HG03108 (cell line): ENCODE data around the gene KLF11.

ENCODE experiments used
- ATAC-seq: cut with Tn5 transposase; IDR thresholded peaks from one replicate; pipeline ENCODE4 v1.9.1; 2021; ENCODE audit warnings: moderate library complexity; ENCODE audit not compliant: unreplicated experiment

The KLF11 gene

DNA sequence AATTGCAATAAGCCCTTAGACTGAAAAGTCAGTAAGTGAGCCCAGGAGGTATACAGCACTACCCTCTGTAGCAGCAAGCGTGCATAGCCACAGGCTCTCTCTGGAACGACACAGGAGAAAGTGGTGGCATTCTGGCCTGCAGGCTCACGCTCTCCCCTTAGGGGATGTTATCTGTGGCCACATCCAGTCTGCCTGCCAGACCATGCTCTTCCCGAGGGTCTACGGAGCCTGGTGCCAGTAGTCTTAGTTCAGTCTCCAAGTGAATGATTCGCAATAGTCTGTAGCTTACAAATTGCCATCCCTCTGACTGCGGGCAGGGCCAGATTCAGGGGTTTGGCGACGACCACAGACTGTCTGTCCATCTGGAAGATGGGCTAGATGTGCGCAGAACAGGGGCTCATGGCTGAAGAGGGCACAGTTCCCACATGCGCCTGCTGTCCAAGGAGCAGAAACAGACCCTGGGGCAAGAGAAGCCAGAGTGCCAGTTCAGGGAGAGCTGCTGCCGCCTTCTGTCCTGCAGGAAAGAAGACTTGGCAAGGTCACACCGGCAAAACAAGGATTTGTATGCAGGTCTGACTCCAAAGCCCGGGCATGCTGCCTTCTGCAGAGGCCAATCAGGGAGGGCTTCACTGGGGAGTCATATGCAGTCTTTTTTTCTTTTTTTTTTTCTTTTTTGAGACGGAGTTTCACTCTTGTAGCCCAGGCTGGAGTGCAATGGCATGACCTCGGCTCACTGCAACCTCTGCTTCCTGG lies 3.5 kb upstream of the KLF11 start:
- no peak for ATAC-seq

- ATAC-seq, result no peak
Measured at GRCh38 chr2:10041711-10042110, 1.6 kb upstream of the KLF11 start.

DNA sequence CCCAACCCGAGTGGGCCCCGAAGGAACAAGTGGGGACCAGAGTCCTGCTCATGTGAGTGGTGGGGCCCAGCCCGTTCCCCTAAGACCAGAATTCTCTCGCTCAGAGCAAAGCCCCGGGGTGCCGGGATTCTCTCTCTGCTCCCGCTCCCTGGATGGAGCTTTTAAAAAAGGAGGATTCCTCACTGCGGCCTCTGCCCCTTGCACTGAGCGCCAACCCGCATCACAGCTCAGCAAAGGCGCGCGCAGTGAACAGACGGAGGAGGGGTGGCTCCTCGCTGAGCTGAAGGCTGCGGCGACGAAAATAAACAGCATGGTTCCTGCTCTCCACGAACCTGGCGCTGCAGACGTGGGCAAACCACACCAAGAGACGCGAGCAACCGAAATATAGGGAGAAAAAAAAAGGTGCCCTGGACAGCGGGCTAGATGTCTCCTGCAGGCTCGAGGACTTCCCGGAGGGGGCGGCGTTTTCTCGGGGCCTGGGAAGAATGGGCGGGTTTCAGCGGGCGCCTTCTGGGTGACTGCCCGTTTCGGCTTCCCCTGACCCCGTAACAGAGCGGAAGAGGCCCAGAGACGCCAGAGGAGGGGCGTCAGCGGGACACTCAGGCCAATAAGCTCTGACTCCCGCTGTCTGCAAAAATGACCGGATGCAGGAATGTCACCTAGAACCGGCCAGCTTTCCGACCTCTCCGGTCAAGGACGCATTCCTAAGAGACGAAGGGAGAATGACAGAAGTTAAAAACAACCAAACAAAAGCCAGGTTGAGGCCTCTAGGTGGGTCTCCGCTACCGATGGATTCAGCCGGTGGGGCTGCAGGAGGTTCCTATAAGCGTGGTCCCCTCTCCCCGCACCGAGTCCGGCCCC lies 819 bp upstream of the KLF11 start:
- ATAC-seq, result no peak

DNA sequence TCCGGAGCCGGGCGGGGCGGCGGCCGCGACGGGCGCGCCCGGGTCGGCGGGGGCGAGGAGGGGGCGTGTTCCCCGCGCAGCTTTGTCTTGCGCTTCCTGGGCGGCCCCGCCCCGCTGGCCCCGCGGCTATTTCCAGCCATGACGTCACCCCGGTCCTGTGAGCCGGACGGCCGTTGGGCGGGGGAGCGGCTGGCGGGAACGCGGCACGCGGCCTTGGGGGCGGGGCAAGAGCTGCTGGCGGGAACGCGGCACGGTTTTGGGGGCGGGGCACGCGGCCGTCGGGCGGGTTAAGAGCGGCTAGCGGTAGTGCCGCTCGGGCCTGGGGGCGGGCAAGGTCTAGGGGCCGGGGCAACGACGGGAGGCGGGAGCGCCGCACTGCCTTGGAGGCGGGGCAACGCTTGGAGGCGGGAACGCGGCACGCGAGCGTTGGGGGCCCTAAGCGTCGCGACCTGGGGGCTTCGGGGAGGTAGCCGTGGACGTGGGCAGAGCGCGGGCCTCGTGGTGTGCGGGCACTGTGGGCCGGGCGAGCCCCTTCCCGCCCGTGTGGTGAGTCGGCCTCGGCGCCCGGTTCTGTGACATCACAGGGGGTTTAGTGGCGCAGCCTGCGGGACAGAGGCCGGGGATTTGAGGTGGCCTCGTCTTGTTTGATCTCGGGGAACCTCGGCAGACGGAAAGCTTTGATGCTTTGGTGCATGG lies 704 bp downstream of the KLF11 start:
- ATAC-seq, result peak; percentile 45

DNA sequence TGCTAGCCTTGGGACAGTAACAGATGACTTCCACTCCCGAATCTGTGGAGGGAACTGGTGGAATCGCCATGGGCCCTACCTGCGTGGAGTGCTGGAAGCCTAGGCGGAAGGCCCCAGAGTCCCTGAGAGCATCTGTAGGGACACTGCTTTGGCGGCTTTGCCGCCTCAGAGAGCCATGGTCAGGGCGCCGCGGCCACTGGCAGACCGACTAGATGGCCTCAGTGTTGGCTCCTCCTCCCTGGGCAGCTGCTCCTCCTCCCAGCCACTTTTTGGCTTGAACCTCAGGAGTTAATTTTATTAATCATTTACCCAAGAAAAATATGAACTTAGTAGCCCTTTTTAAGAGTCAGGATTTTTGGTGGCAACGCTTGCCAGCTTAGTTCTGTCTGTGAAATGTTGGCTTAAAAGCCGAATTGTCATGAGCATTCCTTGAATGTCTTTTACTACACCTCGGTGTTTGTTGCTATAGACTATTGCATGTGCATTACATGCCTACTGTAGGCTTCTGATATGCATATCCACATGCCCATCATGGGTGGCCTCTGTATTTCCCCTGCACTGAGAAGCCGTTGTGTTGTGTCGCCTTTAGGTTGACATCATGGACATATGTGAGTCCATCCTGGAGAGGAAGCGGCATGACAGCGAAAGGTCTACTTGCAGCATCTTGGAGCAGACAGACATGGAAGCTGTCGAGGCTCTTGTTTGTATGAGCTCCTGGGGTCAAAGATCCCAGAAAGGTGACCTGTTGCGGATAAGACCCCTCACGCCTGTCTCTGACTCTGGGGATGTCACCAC lies 2.4 kb downstream of the KLF11 start:
- no peak for ATAC-seq

DNA sequence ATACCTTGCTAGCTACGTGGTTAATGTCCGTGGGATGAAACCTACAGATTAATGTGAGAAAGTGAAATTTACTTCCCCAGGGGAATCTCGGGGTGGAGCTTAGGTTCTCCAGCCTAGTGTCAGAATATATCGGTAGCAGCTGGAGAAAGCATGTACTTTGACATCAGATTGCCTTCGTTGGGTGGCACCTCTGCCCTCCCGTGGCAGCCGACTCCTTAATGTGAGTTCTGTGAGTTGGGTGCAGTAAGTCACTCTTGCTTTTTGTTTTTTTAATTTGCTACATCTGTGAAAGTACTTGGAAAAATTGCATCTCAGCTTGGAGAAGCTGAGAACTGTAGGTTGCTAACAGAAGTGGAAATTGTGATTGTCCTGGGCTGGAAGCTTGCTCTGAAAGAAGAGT lies 3.6 kb downstream of the KLF11 start:
- no peak for ATAC-seq

DNA sequence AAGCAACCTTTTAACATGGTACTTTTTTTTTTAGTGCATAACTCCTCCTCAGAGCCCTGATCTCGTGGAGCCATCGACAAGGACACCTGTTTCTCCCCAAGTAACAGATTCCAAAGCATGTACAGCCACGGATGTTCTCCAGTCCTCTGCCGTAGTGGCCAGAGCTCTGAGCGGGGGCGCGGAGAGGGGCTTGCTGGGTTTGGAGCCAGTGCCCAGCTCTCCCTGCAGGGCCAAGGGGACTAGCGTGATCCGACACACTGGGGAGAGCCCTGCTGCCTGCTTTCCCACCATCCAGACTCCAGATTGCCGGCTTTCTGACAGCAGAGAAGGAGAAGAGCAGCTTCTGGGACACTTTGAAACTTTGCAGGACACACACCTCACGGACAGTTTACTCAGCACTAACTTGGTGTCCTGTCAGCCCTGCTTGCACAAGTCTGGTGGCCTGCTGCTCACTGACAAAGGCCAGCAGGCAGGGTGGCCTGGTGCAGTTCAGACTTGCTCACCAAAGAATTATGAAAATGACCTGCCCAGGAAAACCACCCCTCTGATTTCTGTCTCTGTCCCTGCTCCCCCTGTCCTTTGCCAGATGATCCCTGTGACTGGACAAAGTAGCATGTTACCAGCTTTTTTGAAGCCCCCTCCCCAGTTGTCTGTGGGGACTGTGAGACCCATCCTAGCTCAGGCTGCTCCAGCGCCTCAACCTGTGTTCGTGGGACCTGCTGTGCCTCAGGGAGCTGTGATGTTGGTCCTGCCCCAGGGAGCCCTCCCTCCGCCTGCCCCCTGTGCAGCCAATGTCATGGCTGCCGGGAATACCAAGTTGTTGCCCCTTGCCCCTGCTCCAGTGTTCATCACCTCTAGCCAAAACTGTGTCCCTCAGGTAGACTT lies 4.5 kb downstream of the KLF11 start:
- no peak for ATAC-seq

GRCh38 chr2:10048501-10049171 lies 5.3 kb downstream of the KLF11 start:
- no peak for ATAC-seq

- ATAC-seq, result no peak
Measured at GRCh38 chr2:10052216-10052615, 8.9 kb downstream of the KLF11 start.

DNA sequence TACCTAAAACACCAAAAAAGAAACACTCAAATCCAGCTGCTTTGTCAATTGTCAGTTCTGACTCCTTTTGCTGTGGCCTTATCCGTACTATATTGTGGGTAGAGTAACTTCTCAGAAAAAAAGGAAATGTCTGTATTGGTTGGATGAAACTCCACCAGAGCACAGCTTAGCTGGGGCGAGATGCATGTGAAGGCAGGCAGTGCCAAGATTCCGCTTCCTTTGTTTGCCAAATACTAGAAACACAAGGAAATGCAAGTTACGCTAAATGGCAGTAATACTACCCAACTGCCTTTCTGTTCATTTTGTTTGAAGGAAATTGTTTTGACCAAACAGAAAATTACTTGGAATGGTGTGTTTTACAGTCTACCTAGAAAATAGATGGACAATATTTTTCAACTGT lies 10.0 kb downstream of the KLF11 start:
- ATAC-seq, result no peak

GRCh38 chr2:10054424-10054823 lies 11.1 kb downstream of the KLF11 start:
- ATAC-seq, result no peak

GRCh38 chr2:10054976-10055375 lies 11.6 kb downstream of the KLF11 start:
- ATAC-seq, result no peak

- ATAC-seq, result no peak
Measured at GRCh38 chr2:10056439-10056838, 13.1 kb downstream of the KLF11 start.

- ATAC-seq, result no peak
Measured at GRCh38 chr2:10057231-10058107, 14.1 kb downstream of the KLF11 start.

GRCh38 chr2:10058251-10059015 lies 15.1 kb downstream of the KLF11 start:
- ATAC-seq, result no peak

DNA sequence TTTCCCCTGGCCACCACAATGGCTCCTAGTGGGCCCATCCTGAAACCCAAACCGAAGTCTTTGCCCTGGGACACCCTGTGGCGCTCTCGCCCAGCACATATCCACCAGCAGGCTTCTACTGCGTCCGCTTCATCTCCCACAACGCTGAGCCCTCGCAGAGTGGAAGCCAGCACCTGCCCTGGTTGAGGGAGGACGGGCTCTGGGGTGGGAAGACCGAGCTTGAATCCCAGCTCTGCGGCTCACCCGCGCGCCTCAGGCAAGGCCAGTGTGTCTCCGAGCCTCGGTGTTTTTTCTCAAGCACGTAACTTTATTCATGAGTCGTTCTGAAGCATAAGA lies 15.6 kb downstream of the KLF11 start:
- no peak for ATAC-seq

DNA sequence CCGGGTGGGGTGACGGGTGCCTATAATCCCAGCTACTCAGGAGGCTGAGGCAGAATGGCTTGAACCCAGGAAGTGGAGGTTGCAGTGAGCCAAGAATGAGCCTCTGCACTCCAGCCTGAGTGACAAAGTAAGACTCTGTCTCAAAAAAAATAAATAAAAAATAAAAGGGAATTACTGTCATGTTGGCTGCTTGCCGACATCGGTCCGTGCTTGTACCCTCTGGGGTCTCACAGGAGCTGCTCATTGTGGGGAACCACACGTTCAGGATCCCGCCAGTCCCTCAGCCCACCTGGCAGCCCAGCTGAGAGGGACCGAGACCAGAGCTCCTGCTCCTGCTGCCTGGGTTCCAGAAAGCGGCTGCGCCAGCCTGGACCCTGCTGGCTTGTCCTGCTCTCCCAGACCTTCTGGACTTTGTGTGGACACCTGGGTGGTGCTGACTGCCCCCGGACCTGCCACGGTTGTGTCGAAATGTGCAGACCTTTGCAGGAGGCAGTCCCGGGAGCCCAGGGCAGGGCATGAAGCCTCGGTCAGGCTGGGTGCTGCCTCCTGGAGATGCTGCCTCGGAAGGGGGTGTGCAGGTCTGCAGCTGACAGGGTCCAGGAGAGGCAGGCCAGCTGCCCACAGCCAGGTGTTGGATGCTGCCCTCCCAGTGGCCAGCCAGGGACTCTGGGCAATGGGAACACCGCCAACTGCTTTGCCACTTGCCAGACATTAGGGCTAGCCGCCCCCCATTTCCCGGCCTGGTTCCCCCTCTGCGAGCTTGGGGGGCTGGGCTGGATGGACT lies 16.4 kb downstream of the KLF11 start:
- no peak for ATAC-seq
